GM12801 (cell line): ENCODE results near the gene CCDC88C.

ENCODE experiments used
- TF ChIP-seq, protein P1 (sequence below): IDR thresholded peaks from one replicate; pipeline ENCODE4 v1.5.1; 2011; ENCODE audit warnings: control low read depth; ENCODE audit not compliant: insufficient read length; ENCODE audit errors: extremely low read depth

CCDC88C gene

DNA sequence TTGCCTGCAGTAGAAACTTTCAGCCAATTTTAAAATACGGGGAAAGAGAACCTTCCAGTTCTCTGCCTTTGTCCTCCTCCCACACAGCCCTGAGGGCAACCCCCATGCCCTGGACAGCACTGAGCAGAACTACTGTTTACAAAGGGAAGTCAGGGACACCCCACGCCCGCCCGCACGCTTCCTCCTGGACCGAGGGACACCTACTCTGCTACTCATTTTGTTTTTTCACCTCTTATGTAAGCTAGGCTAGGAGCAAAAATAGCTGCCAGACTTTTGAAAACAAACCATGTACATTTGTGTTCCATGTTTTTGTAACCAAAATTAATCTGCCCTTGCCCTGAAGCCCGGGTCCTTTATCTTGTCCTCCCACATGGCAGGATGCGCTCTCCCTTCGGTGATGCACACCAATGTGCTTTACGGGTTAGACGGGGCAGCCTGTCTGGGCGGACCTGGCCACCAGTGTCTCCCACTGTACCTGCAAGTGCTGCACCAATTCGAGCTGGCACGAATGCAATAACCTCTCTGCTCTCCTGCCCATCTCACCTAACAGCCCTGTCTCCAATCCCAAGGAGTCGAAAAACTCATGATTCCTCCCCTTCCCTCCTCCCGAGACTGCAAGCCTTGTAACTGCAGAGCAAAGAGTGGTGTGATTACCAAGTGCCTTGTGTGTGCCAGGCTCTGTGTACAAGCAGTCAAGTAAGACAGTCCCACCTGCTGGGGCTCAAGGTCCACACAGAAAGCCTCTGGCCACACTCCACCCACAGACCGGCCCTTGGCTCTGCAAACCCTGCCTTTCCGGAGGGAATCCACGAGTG, 85.2 kb downstream of the CCDC88C start:
- TF ChIP-seq, protein P1, sequence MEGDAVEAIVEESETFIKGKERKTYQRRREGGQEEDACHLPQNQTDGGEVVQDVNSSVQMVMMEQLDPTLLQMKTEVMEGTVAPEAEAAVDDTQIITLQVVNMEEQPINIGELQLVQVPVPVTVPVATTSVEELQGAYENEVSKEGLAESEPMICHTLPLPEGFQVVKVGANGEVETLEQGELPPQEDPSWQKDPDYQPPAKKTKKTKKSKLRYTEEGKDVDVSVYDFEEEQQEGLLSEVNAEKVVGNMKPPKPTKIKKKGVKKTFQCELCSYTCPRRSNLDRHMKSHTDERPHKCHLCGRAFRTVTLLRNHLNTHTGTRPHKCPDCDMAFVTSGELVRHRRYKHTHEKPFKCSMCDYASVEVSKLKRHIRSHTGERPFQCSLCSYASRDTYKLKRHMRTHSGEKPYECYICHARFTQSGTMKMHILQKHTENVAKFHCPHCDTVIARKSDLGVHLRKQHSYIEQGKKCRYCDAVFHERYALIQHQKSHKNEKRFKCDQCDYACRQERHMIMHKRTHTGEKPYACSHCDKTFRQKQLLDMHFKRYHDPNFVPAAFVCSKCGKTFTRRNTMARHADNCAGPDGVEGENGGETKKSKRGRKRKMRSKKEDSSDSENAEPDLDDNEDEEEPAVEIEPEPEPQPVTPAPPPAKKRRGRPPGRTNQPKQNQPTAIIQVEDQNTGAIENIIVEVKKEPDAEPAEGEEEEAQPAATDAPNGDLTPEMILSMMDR: no peak

DNA sequence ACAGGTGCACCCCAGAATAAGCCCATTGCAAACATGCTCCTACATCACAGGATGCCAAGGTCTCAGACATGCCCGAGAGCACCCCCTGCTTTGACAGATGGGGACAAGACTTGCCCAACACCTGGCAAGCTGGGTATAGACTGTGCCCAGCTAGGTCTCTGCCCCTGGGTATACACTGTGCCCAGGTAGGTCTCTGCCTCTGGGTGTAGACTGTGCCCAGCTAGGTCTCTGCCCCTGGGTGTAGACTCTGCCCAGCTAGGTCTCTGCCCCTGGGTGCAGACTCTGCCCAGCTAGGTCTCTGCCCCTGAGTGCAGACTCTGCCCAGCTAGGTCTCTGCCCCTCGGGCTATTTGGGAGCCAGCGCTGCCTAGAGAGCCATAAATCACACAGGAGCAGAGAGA, 85.9 kb downstream of the CCDC88C start:
- TF ChIP-seq, protein P1: no peak

DNA sequence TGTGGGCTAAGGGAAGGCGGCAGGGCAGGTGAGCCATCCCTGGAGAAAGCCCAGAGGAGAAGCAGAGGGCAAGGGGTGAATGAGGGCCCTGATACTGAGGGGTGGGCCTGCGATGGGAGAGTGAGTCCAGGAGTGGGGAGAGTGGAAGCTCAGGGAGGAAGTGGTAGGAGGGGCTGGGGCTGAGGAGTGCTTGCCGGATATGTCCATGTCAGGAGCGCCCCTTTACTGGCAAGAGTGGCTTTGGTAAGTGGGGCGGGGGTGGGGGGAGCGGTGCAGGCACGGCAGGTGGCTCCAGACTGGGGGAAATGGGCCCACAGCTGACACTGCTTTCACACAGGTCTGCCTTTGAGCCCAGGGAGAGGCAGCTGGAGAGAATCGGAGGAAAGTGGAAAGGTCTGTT, 86.8 kb downstream of the CCDC88C start:
- TF ChIP-seq, protein P1: no peak

DNA sequence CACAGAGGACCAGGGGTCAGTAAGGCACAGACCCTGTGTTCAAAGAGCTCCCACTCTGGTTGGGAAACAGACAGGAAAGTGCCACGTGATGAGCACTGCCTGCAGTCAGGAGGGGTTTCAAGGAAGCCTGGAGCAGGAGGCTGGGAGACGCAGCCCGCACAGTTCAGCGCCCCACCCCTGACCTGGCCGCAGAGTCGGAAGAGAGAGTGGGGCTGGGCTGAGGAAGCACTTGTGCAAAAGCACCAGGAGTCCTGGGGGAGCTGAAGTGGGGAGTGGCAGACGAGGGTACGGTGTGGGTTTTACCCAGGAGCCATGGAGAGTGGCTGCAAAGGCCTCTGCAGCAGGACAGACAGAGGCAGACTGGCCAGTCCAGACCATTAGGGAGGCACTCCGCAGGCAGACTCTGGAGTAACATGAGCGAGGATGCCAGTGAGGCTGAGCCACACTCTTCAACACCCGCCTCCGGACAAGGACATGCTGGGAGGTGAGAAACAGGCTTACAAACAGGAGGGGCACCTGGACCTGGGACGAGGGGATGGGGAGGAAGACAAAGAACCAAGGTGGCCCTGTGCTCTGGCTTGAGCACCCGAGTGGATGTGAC, 87.4 kb downstream of the CCDC88C start:
- TF ChIP-seq, protein P1: no peak

DNA sequence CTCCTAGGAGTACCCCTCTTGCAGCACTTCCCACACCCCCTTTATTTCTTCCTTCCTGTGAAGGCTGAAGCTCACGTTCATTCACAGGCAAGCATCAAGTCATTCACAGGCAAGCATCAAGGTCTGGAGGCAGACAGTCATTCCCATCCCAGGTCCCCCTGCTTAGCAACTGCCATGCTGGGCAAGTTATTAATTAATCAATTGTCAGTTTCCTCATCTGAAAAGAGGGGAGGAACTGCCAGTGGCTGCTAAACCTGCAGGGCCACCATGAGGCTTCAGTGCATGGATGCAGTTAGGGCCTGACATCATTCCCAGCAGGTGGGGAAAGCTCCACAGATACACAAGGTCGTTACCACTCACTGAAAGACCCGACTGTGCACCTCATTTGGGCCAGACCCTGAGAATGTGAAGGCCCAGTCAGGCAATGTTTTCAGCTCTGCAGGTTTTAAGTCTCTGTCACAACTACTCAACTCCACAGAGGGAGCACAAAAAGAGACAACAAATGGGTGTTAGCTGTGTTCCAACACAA, 88.1 kb downstream of the CCDC88C start:
- TF ChIP-seq, protein P1: no peak

DNA sequence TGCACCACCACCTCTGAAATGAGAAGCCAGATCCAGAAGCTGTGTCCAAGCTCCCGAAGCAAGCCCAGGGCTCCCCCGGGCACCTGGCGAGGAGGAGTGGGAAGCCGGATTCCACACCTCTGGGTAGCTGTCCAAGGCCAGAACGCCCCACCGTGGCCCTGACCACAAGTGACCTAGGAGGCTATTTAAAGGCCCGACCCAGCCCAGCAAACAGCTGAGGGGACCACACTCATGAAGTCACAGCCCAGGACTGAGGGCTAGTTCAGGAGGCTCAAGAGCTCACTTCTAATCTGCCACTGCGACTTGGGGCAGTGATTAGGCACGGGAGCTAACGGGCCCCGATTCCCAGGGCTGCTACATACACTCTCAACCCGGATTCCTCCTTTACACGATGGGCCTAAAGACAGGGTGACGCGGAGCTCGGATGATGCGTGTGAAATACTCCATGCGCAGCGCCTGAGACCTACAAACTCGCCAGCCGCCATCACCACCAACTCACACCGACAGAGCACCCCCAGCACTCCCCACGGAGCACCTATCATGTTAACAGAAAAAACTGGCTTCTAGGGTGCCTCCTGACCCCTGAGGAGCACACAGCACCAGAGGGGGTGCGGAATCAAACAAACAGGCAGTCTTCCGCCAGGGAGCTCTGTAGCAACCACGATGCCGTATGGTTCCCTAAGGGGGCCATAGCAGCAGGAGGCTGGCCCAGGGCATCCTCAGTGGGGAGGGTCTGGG, 89.1 kb downstream of the CCDC88C start:
- TF ChIP-seq, protein P1: no peak

DNA sequence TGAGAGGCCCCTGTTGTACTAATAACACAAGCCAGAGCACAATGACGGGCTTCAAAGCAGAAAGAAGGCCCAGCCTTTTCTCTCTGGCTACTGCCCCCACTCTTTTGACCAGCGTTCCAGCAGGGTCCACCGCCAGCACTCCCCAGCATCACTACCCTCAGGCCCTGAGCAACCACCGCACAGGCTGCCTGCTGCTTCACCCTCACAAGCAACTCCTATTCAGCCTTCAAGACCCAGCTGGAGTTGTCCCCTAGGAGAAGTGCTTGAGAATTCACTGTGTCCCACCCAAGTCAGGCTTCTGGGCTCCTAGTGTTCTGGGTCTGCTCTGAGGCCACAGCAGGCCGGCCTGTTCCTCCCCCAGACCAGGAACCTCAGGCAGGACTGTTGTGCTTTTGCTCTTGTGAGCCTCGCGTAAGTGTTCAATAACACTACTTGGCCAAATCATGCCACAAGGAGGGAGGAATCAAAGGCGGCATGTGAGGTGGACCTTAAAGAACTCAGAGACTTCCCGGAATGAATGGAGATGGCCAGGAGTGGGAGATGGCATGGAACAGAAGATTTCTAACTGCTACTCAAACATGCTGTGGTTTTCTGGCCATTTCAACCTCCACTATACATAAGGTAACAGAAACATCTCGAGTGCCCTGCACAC, 89.8 kb downstream of the CCDC88C start:
- TF ChIP-seq, protein P1: no peak
